H54 (cell line): ENCODE data around the gene C20orf96.

ENCODE experiments used
- DNase-seq: peaks from one replicate; pipeline ENCODE4 v3.0.0; 2011; ENCODE audit warnings: low spot score, mixed read lengths; ENCODE audit not compliant: insufficient read length
- FAIRE-seq: peaks from 3 replicates; lab custom pipeline; 2011; peaks lifted over from hg19 to GRCh38; lab: Jason Lieb, UNC
- POLR2A ChIP-seq: IDR thresholded peaks from 2 replicates; pipeline ENCODE4 v1.6.1; 2011; ENCODE audit warnings: low read depth, mild to moderate bottlenecking, low read length

Gene C20orf96

DNA sequence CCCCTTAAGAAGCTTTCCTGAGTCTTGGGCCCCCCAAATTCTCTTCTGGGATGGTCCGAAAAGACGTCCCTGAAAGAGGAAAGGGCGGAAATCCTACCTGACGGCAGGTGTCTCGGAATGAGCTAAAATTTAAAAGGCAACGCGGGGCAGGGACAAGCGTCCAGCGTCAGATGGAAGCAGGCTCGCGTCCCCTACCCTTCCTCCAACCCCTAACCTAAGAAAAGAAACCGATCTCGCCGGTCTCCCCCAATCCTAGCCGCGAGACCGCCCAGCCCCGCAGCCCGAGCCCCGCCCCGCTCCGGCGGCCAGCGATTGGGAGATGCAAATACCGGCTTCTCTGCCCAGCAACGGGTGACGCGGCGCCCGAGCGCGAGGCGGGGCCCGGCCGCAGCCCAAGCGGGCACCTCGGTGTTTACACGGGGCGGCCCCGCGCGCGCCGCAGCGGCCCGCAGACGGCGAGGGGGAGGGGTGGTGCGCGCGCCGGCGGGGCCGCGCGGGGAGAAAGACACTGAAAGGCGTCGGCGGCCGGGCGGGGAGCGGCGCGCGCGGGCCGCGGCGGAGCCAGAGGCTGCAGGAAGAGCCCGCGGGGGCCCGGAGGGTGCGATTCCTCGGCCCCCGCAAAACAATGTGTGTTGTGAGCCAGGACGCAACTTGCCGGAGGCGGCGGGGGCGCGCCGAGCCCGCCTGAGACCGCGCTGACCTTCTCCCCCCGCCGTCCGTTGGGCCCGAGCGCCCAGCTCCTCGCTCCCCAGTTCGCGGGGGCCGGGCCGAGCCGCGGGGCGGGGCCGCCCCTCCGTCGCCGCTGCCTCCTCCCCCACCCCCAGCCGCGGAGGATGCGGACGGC is 34.7 kb upstream of the C20orf96 start, which contains the start of gene SOX12:
TSS of gene SOX12 (plus strand) at position 508 of the 844 bp plus-strand sequence. CDS start 373 bp downstream, outside the sequence.
- FAIRE-seq (no peak), DNase-seq (peak; percentile 81)
- peak; percentile 52 for TF ChIP-seq POLR2A

DNA sequence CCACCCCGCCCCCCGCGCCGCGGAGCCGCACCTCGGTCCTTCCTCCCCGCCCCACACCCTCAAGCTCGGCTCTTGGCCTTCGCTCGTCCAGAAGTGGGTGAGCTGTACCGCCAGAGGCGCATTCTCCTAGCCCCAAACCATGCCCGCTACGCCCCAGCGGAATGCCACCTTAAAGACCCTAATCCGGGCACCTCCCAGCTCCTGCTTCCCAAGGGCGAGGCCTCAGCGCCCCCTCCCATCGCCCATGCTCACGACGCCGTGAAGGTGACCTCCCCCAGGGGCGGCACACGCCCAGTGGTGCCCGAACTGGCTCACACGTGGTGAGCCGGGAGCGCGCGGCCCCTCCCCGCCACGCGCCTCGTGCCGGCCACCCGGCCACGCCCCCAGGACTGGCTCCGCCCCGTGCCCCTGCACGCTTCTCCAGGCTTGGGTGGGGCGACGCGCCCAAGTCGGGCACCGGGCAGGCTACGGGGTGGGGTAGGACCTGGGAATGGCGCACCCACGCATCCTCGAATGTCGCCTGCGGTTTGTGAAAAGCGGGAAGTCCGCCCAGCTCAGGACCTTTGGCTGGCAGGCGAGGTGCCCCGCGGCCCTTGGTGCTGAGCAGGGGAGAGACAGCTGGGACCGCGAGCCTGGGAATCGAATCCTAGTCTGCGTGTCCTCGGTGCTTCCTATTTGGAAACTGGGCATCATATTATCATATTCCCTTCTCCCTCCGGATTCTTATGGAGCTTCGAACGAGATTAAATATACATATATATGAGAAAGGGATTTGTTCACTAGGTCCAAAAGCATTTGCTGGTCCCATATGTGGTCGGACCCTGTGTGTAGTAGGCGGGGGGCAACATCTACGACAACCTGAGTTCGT is 33.9 kb upstream of the C20orf96 start:
- FAIRE-seq (no peak), DNase-seq (peak; percentile 90)

DNA sequence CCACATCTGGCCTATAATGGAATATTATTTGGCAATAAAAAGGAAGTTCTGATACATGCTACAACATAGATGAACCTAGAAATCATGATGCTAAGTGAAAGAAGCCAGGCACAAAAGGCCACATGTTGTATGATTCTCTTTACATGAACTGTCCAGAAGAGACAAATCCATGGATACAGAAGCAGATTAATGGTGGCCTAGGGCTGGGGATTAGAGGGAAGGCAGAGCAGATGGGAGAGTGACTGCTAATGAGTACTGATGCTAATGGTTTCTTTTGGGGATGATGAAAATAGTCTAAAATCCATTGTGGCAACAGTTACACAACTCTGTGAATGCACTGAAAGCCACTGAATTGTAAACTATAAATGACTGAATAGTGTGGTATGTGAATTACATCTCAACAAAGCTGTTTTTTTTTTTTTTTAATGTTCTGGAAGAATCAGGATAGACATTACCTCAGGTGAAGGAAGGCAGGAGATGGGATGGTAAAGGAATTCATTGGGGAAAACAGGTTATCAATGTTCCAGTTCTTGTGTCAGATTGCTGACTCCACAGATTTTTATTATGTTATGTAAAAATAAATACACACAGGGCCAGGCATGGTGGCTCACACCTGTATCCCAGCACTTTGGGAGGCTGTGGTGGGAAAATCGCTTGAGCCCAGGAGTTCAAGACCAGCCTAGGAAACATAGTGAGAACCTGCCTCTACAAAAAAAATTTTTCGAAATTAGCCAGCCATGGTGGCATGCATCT is 25.9 kb upstream of the C20orf96 start:
- no peak for FAIRE-seq
- DNase-seq, result no peak
- no peak for TF ChIP-seq POLR2A

More for the DNA sequence above, 33.9 kb upstream of the C20orf96 start:
- TF ChIP-seq POLR2A, result peak; percentile 82

GRCh38 chr20:313948-314347 is 23.4 kb upstream of the C20orf96 start:
- FAIRE-seq (no peak), DNase-seq (no peak)
- TF ChIP-seq POLR2A, result no peak

- no peak for FAIRE-seq
- TF ChIP-seq POLR2A, result no peak
- no peak for DNase-seq
These were observed 22.9 kb upstream of the C20orf96 start for GRCh38 chr20:313402-313801.

DNA sequence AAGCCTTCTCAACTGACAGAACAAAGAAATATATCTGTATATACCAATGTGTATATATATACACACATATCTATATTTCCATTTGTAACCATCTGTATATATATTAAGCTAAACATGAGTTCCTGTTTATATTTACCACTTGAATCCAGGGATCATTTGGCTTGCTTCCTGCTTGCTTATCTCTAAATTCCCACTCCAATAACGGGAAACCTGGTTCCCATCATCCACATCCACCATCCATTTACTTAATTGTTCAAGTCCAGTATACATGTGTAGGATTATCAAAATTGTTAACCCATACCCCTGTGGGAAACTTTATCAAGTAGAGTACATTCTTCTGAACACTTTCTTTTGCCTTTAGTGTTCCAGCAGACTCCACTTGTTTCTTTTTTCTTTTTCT is 22.3 kb upstream of the C20orf96 start:
- no peak for TF ChIP-seq POLR2A
- FAIRE-seq (no peak), DNase-seq (no peak)

DNA sequence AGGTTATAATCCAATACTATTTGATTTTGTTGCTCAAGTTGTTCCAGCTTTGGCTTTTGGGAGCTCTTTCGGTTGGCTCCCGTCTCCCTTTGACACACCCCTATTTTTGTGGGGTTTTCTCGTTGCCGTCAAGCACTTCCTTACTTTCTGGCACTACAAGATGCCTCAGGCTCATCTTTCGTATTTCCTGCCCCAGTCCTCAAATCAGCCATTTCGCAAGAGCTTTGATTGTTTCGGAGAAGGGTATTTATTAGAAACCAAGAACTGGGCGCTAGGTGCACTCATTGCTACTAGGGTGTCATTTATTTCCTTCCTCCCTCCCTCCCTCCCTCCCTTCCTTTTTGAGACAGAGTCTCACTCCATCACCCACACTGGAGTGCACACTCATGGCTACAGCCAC is 21.5 kb upstream of the C20orf96 start:
- TF ChIP-seq POLR2A, result no peak
- no peak for FAIRE-seq
- DNase-seq, result no peak

DNA sequence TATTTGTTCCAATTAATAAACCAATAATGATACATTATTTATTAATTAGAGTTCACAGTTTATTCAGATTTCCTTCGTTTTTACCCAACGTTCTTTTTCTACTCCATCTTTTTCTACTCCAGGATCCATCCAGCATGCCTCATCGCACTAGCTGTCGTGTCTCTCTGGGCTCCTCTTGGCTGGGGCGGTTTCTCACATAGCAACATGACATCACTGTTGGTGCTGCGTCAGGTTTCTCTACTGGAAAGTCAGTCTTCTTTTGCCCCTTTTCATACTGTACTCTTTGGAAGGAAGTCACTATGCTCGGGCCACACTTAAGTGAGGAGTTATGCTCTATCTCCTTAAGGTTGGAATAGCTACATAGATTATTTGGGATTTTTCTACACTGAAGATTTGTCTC is 21.1 kb upstream of the C20orf96 start:
- TF ChIP-seq POLR2A, result no peak
- DNase-seq (no peak), FAIRE-seq (no peak)

DNA sequence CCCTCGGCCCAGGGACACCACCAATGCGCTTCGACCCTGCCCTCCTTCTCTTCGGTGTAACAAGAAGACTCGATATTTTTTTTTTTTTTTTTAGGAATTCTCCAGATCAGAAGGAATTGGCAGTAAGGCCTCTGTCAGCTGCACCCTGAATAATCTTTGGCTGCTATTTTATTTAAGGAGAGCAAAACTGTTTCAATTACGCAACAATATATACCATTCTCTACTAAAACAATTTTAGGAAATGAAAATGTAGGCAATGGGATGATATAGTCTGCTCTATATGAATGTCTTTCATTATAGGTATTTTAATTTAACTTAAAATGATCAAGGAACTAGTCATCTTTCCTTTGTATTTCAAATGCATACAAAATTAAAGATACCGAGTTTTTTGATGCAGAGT is 20.1 kb upstream of the C20orf96 start:
- TF ChIP-seq POLR2A, result no peak
- FAIRE-seq (no peak), DNase-seq (no peak)

DNA sequence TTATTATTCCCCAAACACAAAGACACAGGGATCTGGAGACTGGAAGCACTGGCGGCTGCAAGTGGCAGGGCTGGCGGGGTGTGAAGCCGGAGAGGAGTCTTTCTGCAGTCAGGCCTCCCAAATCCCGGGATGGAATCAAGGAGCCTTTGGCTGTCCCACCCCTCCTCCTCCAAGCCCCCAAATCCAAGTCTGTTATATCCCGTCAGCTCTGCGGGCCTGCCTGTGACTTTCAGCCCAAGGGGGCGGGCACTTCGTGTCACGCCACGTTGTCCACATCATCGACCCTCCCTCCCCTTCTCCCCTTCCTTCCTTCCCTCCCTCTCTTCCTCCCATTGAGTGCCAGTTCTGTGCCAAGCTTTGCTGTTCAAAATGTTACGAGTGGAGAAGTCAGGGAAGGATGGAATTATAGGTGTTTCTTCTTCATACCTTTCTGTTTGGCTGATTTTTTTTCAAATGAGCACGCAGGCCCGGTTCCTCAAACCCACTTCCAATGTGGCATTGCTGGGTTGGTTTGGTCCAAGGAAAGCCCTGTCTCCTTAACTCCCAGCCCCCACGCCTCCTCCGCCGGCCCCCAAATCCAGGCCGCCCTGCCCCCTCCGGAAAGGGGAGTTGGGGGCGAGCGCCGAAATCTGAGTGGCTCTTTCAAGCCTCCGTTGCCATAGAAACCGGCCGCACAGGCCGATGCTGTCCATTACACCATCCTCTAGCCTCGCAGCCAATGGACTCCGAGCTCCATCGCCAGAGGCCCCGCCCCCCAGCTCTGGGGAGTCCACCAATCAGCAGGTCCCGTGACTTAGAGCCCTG is 19.5 kb upstream of the C20orf96 start:
- DNase-seq (peak; percentile 95), FAIRE-seq (no peak)
- TF ChIP-seq POLR2A, result peak; percentile 50; the same call in 1 of the 2 replicates

GRCh38 chr20:309306-309840 is 18.8 kb upstream of the C20orf96 start:
- no peak for TF ChIP-seq POLR2A
- DNase-seq, result no peak
- no peak for FAIRE-seq

- DNase-seq, result no peak
- no peak for FAIRE-seq
- no peak for TF ChIP-seq POLR2A
These were observed 18.0 kb upstream of the C20orf96 start for GRCh38 chr20:308427-309038.
